K562 (cell line): ENCODE data around the gene PHF19. TPM values are rescaled to one million over a fixed set of nuclear protein-coding genes. Genes with fewer than 3 reads are reported as not detected.
A peak's percentile ranks its signal among the peaks of the same experiment; 100 is the strongest.

Source experiments
- CBFB ChIP-seq: sonication (generic); formaldehyde crosslinking; IDR thresholded peaks from 2 replicates; pipeline ENCODE4 v1.4.0; 2020; ENCODE audit warnings: mild to moderate bottlenecking, missing genetic modification reagents
- CREBBP ChIP-seq: IDR thresholded peaks from one replicate; pipeline ENCODE4 v1.6.1; 2012; ENCODE audit warnings: low read depth, mild to moderate bottlenecking, control low read depth, inconsistent platforms, low read length
- DPF2 ChIP-seq: fragments of 450-650 bp; IDR thresholded peaks from 2 replicates; pipeline ENCODE4 v1.6.1; 2016
- THAP7 ChIP-seq: fragments of 250-450 bp; sonication (Bioruptor Pico); IDR thresholded peaks from 2 replicates; pipeline ENCODE4 v1.5.0; 2021
- polyA plus RNA-seq, 8 experiments: library from polyadenylated mRNA; depleted of rRNA in 4 of 8; stranded (reverse) in 5 of 8; unstranded in 3 of 8; fragments of >200 nt; fragmentation: Nextera tagmentation in 2 of 8; fragmentation: Illumina TruSeq in 1 of 8; extraction: Ambion mirVana in 2 of 8; extraction: Trizol in 1 of 8; gene quantifications; 2 replicates each; pipeline versions ENCODE4 v1.2.1 to v1.2.3, GENCODE V29; 2011 to 2014; ENCODE audit warnings: inconsistent platforms in 1 of 8, missing spikeins in 1 of 8
- total RNA-seq, 7 experiments: library from RNA; depleted of rRNA in 6 of 7; stranded (reverse); fragments of >200 nt in 6 of 7; fragmentation: Illumina TruSeq in 2 of 7; extraction: Trizol in 2 of 7; gene quantifications; 2 replicates each; pipeline versions ENCODE4 v1.2.1 to v1.2.3, GENCODE V29; 2011 to 2021; ENCODE audit warnings: low replicate concordance in 1 of 7
- TF ChIP-seq, protein P1 (sequence below), 2 experiments: fragments of 450-650 bp in 1 of 2; sonication (generic) in 1 of 2; formaldehyde crosslinking in 1 of 2; IDR thresholded peaks; 2 replicates each; pipeline versions ENCODE4 v1.7.1 to v1.9.0; 2016 to 2022; ENCODE audit warnings: inconsistent platforms in 1 of 2, mild to moderate bottlenecking in 1 of 2, missing genetic modification reagents in 1 of 2
- TF ChIP-seq, protein P2 (sequence below): sonication (generic); formaldehyde crosslinking; IDR thresholded peaks from 2 replicates; pipeline ENCODE4 v1.8.0; 2023; ENCODE audit warnings: missing genetic modification reagents, mild to moderate bottlenecking, borderline replicate concordance
- TF ChIP-seq, protein P3 (sequence below), 2 experiments: fragments of 450-650 bp in 1 of 2; sonication (generic) in 1 of 2; formaldehyde crosslinking in 1 of 2; IDR thresholded peaks in 1 of 2; conservative IDR thresholded peaks in 1 of 2; 2 replicates each; pipeline versions ENCODE4 v1.6.1 to v1.8.1; 2016 to 2023; ENCODE audit warnings: mild to moderate bottlenecking in 2 of 2, moderate library complexity in 2 of 2, inconsistent platforms in 1 of 2, missing genetic modification reagents in 1 of 2

Gene PHF19
- total and polyA plus RNA-seq, 9 of the 15 experiments (the other 6 are each of a cell fraction or from before 2014, with no cell fraction given): 95.8 to 403 (median 255) TPM

DNA sequence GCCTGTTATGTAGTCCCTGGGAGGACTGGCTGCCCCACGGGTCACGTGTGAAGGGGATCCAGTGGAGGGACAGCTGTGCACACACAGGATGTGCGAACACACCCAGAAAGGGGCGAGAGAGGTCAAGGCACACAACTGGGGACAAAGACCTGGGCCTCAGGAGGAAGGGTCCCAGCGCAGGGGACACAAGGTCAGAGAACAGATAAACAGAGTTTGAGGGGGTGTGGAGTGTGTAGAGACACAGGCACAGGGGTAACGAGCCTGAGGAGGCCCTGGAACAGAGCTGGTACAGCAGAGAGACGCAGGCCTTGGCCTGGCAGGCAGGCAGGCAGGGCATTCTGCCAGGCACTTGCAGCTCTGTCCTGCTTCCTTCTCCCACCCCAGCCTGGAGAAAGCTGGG, 19.5 kb downstream of the PHF19 start (continued):
- TF ChIP-seq, protein P1, sequence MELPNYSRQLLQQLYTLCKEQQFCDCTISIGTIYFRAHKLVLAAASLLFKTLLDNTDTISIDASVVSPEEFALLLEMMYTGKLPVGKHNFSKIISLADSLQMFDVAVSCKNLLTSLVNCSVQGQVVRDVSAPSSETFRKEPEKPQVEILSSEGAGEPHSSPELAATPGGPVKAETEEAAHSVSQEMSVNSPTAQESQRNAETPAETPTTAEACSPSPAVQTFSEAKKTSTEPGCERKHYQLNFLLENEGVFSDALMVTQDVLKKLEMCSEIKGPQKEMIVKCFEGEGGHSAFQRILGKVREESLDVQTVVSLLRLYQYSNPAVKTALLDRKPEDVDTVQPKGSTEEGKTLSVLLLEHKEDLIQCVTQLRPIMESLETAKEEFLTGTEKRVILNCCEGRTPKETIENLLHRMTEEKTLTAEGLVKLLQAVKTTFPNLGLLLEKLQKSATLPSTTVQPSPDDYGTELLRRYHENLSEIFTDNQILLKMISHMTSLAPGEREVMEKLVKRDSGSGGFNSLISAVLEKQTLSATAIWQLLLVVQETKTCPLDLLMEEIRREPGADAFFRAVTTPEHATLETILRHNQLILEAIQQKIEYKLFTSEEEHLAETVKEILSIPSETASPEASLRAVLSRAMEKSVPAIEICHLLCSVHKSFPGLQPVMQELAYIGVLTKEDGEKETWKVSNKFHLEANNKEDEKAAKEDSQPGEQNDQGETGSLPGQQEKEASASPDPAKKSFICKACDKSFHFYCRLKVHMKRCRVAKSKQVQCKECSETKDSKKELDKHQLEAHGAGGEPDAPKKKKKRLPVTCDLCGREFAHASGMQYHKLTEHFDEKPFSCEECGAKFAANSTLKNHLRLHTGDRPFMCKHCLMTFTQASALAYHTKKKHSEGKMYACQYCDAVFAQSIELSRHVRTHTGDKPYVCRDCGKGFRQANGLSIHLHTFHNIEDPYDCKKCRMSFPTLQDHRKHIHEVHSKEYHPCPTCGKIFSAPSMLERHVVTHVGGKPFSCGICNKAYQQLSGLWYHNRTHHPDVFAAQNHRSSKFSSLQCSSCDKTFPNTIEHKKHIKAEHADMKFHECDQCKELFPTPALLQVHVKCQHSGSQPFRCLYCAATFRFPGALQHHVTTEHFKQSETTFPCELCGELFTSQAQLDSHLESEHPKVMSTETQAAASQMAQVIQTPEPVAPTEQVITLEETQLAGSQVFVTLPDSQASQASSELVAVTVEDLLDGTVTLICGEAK (IDR thresholded peaks at IDR 0.05): no peak
- TF ChIP-seq, protein P1 (CRISPR knock-in tag; IDR thresholded peaks at IDR 0.05): no peak
- peak; percentile 63; the same call in 1 of the 2 replicates for TF ChIP-seq CBFB (CRISPR knock-in tag)
- no peak for TF ChIP-seq THAP7 (CRISPR knock-in tag)
- no peak for TF ChIP-seq DPF2
- TF ChIP-seq, protein P2, sequence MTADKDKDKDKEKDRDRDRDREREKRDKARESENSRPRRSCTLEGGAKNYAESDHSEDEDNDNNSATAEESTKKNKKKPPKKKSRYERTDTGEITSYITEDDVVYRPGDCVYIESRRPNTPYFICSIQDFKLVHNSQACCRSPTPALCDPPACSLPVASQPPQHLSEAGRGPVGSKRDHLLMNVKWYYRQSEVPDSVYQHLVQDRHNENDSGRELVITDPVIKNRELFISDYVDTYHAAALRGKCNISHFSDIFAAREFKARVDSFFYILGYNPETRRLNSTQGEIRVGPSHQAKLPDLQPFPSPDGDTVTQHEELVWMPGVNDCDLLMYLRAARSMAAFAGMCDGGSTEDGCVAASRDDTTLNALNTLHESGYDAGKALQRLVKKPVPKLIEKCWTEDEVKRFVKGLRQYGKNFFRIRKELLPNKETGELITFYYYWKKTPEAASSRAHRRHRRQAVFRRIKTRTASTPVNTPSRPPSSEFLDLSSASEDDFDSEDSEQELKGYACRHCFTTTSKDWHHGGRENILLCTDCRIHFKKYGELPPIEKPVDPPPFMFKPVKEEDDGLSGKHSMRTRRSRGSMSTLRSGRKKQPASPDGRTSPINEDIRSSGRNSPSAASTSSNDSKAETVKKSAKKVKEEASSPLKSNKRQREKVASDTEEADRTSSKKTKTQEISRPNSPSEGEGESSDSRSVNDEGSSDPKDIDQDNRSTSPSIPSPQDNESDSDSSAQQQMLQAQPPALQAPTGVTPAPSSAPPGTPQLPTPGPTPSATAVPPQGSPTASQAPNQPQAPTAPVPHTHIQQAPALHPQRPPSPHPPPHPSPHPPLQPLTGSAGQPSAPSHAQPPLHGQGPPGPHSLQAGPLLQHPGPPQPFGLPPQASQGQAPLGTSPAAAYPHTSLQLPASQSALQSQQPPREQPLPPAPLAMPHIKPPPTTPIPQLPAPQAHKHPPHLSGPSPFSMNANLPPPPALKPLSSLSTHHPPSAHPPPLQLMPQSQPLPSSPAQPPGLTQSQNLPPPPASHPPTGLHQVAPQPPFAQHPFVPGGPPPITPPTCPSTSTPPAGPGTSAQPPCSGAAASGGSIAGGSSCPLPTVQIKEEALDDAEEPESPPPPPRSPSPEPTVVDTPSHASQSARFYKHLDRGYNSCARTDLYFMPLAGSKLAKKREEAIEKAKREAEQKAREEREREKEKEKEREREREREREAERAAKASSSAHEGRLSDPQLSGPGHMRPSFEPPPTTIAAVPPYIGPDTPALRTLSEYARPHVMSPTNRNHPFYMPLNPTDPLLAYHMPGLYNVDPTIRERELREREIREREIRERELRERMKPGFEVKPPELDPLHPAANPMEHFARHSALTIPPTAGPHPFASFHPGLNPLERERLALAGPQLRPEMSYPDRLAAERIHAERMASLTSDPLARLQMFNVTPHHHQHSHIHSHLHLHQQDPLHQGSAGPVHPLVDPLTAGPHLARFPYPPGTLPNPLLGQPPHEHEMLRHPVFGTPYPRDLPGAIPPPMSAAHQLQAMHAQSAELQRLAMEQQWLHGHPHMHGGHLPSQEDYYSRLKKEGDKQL (CRISPR knock-in tag): no peak
- TF ChIP-seq, protein P3, sequence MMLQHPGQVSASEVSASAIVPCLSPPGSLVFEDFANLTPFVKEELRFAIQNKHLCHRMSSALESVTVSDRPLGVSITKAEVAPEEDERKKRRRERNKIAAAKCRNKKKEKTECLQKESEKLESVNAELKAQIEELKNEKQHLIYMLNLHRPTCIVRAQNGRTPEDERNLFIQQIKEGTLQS (IDR thresholded peaks at IDR 0.05): no peak
- TF ChIP-seq, protein P3 (CRISPR knock-in tag; conservative IDR thresholded peaks at IDR 0.05): 0 out of 2 replicates have a peak, but pooled peaks have one; percentile 38
- no peak for TF ChIP-seq CREBBP
- TF ChIP-seq, all 486 proteins: peak for 7
